Hippocampal formation (tissue), 2 donors: ENCODE results near the gene GABBR2.
A peak's percentile ranks its signal among the peaks of the same experiment; 100 is the strongest.
"Not testable (repeated sequence)": the region's sequence is repeated elsewhere in the genome, so short reads cannot be mapped to it uniquely, and the experiment has no call there.

Source experiments
- DNase-seq, 2 donors: peaks; one replicate each; lab custom pipeline; 2025; lab: John Stamatoyannopoulos, UW

Gene GABBR2

DNA sequence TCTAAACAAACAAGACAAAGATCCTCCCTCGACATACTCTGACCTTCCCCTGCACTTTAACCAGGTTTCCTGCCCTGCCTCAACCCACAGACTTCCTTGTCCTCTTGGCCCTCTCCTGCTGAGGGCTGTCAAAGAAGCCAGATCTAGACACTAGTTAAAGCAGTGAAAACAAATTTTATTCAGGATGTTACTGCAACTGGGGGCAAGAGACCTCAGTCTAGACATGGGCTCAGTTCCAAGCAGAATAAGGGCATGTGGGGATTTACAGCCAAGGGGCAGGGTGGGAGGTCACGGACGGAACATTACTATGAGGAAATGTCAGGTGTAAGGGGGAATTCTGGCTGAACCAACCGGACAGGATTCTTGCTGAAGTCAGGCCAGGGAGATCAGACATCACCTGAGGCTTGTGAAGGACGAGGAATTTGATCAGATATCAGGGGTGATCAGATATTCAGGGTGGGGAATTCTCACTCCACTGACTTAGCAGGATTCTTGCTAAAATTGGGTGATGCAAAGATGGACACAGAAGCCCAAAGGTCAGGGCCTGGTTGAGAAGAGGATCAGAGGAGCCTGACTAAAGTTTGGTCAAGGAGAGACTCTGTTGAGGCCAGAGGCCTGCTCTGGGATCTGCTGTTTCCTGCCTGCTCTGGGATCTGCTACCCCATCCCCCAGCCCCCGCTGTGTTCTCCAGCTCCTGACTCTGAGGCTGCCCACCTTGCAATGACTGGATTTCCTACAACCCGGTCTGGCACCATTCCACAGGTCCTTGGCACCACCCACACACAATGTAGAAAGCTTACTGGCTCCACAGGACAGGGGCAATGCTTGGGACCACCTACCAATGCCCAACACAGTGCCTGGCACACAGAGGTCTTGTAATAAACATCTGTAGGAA is 21.5 kb downstream of the GABBR2 start:
- no peak for DNase-seq

DNA sequence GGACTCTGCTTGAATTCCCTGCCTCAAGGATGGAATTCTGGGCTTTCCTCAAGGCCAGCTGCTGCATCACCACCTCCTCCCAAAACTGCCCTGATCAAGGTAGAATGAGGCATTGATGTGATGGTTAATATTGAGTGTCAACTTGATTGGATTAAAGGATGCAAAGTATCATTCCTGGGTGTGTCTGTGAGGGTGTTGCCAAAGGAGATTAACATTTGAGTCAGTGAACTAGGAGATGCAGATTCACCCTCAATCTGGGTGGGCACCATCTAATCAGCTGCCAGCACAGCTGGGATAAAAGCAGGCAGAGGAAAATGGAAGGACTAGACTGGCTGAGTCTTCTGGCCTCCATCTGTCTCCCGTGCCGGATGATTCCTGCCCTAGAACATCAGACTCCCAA is 23.9 kb downstream of the GABBR2 start:
- not testable (repeated sequence) for DNase-seq

DNA sequence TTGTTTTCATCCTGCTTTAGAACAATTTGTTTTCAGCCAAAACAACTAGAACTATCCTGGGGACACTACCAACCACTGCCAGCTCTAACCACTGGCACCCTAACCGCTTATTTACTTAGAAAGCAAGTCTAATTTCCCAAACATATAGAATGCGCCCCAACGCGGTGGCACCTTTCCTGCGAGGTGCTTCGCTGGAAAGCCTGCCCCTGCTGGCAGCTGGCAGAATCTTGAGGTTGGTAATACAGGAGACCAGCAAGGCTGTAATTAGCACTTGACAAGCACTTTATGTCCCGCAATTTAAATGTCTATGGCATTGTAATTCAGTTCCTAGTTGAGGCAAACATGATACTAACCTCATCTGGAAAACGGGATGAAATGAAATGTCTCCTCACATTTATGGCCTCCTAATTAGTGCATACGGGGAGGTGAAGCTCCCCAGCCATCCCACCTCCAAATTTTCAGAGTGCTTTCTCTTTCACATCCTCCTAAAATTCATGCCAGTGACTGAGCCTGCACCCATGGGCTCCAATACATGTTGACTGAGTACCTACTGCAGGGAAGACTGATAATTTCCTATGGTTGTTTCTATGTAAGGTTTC is 30.4 kb downstream of the GABBR2 start:
- no peak for DNase-seq

GRCh38 chr9:98673681-98674080 is 35.1 kb downstream of the GABBR2 start:
- no peak for DNase-seq

- DNase-seq: no peak
Measured at GRCh38 chr9:98667005-98667640, 41.6 kb downstream of the GABBR2 start.

DNA sequence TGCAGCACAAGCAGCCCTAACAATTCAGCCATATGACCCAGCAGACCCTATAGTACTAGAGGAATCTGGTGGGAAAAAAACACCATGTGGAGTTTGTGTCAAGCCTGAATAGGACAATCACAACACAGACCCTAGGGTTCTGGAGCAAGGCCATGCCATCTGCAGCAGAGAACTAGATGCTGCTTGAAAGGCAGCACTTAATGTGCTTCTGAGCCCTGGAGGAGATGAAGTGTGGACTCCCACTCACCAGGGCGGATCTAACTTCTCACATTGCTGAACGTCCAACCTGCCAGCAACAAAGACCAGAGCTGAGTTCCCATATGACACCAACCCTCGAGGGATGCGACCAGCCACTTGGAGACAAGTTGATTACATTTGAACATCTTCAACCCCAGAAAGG is 43.2 kb downstream of the GABBR2 start:
- DNase-seq: no peak

DNA sequence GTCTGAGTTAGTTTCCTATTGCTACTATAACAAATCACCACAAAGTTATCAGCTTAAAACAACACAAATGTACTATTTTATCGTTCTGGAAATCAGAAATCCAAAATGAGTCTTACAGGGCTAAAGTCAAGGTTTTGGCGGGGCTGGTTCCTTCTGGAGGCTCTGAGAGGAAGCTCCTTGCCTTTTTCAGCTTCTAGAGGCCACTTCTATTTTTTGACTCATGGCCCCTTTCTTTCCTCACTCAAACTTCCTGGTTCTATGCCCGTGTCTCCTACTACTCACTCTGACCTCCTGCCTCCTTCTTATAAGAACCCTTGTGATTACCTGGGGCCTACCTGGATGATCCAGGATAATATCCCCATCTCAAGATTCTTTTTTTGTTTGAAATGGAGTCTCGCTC is 48.2 kb downstream of the GABBR2 start:
- DNase-seq: no peak

DNA sequence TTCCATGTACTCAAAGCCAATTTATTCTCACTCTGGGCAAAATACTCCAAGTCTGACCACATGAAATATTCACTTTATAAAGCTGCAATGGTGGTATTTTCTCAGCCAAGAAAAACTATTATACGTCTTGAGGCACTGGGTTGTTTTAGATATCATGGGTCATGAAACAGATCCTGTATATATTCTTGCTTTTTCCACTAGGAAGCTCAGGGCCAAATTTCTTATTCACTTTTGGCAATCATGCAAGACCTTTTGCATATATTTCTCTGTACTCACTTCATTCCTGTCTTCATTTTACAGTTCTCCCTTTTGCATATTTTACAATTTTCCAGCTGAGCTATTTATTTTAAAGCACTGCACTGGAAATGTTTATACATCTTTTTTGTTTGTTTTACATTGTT is 49.8 kb downstream of the GABBR2 start:
- no peak for DNase-seq

DNA sequence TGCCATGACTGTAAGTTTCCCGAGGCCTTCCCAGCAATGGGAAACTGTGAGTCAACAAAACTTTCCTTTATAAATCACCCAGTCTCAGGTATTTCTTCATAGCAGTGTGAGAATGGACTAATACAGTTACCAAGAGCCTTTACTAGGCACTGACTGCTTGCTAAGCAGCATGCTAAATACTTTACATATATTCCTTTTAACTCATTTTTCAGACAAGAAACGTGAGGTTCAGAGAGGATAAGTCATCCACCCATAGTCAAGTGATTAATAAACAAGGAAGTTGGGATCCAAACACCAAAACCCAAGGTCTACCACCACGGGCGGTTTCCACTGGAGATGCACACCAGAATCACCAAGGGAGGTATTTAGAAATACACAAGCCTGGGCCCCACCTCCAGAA is 50.8 kb downstream of the GABBR2 start:
- no peak for DNase-seq

DNA sequence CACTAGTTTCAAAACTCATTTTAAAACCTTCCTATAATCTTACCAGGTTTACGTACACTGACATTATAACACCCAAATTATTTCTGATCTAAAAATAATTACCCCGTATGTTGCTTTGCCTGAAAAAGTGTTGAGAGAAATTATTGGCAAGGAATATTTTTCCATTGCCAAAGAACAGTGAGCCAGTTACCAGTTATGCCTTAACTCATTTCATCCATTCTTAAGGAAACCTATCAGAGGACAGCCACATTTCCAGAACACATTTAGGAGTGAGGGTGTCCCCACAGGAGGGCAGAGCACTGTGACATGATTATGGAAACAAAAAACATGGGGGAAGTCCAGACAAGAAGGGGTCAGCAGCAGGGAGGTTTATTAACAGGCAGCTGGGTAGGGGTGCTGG is 52.2 kb downstream of the GABBR2 start:
- DNase-seq: peak in 1 of 2 donors; percentile 9

DNA sequence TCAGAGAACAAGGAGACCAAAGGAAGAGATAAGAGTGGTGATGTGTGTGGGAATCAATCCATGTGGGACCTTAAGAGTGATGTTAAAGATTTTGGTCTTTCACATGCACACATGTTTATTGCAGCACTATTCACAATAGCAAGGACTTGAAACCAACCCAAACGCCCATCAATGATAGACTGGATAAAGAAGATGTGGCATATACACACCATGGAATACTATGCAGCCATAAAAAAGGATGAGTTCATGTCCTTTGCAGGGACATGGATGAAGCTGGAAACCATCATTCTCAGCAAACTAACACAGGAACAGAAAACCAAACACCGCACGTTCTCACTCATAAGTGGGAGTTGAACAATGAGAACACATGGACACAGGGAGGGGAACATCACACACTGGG is 53.3 kb downstream of the GABBR2 start:
- not testable (repeated sequence) for DNase-seq

DNA sequence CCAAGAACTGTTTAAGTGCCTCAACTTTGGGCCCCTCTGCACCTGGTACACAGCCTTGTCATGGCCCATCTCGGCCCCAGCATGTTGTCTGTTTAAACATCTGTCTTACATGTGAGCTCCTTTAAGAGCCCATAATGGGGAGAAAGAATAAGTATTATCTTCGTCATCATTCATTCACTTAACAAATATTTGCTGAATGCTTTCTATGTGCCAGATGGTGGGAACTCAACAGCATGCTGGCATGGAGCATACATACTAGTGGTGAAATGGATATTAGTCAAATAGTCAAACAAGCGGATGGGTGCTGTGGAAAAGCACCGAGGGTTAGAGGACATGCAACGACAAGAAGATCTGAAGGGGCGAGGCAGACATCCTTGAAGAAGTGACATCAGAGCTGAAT is 54.5 kb downstream of the GABBR2 start:
- DNase-seq: no peak

DNA sequence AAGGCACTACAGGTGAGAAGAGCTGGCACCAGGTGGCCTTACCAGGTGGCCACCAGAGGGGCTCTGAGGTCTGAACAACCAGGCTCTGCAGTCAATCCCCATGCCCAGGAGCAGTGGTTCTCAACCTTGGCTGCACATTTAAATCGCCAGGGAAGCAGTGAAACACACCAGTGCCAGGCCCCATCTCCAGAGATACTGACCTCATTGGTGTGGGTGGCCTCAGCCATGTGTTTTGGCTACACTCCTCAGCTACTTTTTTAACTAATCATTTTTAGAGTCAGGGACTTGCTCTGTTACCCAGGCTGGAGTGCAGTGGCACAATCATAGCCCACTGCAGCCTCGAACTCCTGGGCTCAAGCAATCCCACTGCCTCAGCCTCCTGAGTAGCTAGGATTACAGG is 56.0 kb downstream of the GABBR2 start:
- no peak for DNase-seq

- DNase-seq: no peak
Measured at GRCh38 chr9:98652302-98652701, 56.4 kb downstream of the GABBR2 start.

DNA sequence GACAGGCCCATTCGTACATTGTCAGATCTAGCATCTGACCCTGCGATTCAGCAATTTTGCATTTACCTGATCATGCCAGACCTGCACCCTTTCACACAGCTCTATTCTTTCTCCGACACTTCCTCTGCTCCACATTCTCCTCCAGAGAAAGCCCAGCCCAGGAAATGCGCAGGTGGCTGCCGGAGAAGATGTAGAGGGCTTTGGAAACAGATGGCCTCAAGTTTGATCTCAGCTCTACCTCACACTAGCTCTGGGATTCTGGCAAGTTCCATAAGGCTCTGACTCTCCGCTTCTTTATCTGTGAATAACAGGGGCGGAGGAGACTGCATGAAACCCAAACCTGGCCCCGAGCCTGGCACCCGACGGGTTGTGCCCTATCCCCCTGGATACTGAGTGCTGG is 61.5 kb downstream of the GABBR2 start:
- DNase-seq: no peak

- DNase-seq: no peak
Measured at GRCh38 chr9:98644011-98644410, 64.7 kb downstream of the GABBR2 start.

DNA sequence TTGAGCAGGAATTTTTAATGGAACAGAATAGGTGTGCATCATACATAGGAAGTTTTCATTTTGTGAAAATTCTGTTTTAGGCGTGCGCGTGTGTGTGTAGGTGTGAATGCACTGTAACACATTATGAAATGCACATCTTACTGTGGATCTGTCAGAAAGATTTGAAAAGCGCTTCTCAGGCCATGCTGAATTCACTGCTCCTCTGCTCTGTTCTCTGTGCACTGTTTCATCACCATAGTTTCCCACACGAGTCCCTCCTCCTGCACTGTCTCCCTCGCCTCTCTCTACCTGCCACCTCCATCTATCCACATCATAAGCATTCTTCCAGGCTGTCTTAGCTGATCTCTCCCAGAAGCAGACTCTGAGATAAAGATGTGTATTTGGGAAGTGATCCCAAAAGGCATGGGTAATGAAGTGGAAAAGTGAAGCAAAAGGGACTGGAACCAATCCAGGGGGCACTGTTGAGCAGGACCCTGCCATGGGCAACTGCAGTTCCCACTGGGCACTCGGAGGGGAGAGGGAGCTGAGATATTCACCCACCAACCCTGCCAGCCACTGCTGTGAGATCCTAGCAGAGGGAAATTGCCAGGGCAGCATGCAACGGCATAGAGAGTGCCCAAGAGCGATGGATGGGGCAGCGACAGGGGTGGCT is 65.9 kb downstream of the GABBR2 start:
- no peak for DNase-seq

GRCh38 chr9:98641695-98642094 is 67.0 kb downstream of the GABBR2 start:
- no peak for DNase-seq

- no peak for DNase-seq
Measured at GRCh38 chr9:98640394-98640793, 68.3 kb downstream of the GABBR2 start.

- DNase-seq: no peak
Measured at GRCh38 chr9:98639133-98639532, 69.6 kb downstream of the GABBR2 start.

GRCh38 chr9:98637381-98637780 is 71.4 kb downstream of the GABBR2 start:
- DNase-seq: no peak

DNA sequence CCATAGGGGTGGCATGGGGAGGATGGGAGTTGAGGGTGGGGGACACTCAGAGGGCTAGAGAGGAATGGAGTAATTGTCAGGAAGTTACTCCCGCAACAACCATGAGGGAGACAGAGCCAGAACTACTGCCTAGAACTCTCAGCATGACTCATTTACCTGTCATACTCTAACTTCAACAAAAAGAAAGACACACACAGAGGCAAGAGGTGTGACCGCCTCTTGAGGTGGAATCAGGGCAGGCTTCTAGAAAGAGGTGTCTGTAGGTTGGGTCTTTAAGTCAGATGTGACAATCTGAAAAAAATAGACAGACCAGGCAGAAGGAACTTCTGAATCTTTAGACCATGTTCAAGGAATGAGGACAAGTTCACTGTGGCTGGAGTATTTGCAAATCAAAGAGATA is 73.4 kb downstream of the GABBR2 start:
- no peak for DNase-seq
